NT2/D1 (cell line): ENCODE results near the gene TJP1.

Source experiments
- SUZ12 ChIP-seq: IDR thresholded peaks from 2 replicates; pipeline ENCODE4 v1.6.1; 2011; ENCODE audit not compliant: insufficient read length, insufficient read depth; ENCODE audit errors: extremely low read depth
- YY1 ChIP-seq: IDR thresholded peaks from 2 replicates; pipeline ENCODE4 v1.6.1; 2011; ENCODE audit not compliant: insufficient read length, insufficient read depth
- ZNF274 ChIP-seq: IDR thresholded peaks from 2 replicates; pipeline ENCODE4 v1.6.1; 2011; ENCODE audit warnings: mild to moderate bottlenecking, low read depth, low read length

GRCh38 chr15:29778382-29778781 lies 43.9 kb downstream of the TJP1 start:
- TF ChIP-seq ZNF274 (no peak), SUZ12 (no peak), YY1 (no peak)
